ENCODE measurements around the gene CHCHD6.

The CHCHD6 gene, protein sequence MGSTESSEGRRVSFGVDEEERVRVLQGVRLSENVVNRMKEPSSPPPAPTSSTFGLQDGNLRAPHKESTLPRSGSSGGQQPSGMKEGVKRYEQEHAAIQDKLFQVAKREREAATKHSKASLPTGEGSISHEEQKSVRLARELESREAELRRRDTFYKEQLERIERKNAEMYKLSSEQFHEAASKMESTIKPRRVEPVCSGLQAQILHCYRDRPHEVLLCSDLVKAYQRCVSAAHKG

DNA sequence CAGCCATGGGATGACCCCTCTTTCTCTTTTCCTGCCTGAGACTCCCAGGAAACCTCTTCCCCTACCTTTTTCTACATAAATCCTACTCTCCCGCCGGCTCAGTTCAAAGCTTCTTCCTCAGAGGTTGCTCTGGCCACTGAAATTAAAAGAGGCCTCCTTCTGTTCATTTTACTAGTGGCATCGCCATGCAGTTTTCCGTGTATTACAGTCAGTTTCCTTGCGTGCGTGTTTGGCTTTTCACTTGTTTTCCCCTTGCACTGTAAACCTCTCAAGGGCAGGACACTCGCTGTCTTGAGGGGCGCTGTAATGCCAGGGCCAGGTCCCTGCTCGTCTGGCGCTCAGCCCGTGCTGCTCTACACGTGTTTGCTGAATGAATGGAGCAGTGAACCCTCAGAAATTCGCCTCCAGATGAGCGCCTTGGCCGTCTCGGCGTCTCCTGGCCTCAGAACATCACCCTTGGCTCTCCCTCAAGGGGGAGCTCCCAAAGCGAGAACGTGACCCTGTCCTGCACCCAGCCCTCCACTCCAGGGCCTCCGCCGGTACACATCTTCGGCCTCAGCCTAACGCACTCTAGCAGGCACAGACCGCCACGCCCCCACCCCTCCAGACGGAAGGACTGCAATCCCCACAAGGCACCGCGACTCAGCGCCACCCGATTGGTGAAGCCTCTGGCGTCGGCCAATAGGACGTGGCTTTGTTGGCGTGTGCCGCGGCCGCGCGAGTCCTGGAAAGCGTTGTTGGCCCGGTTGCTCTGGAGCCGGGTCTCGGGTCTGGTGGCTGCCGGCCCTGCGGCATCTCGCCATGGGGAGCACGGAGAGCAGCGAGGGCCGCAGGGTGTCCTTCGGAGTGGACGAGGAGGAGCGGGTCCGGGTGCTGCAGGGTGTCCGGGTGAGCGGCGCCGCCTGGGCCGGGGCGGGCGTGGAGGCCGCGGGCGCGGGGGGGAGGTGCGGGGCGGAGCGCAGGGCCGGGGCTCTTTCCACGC is at the start of gene CHCHD6:
TSS of gene CHCHD6 (plus strand) at position 729 of the 982 bp plus-strand sequence. CDS start at position 802, 73 bp downstream.
- peak; percentile 93 to 95 for DNase-seq (ENCODE audit: low read depth in 2 of 2)

DNA sequence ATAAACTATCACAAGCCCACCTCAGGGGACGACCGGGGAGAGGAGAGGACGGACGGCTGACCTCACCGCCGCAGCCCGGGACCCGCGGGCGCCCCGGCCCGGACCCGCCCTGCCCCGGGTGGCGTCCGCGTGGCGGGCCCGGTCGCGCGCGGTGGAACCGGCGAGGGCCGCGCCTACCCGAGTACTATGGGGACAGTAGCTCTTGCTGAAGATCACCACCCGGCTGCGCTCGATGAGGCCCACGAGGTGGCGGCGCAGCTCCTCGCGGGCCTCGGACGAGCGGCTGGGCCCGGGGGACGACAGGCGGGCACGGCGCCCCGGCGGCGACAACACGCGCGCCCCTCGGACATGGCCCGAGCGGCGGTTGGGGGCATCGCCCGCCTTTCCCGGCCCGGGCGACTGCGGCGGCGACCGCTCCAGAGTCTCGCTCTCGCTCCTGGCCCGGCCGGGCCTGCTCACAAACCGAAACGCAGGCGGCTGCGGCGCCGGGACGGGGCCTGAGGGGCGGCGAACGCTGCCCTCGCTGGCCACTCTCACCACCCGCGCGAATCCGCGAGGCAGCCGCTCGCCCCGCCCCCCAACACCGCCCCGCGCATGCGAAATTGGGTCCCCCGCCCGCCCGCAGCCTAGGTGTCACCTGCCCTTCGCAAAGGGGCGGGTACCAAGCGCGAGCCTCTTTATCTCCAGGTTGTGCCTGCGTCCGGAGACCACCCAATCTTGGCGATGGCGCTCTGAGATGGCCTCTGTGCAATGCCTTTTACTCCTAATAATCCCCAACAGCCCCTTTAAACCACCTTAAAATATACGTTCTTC is 49.3 kb upstream of the CHCHD6 start, which contains the start of gene TXNRD3:
TSS of gene TXNRD3 (minus strand) at position 554 of the 813 bp plus-strand sequence.
- DNase-seq (ENCODE audit: low read depth in 2 of 2): peak; percentile 58 to 80

DNA sequence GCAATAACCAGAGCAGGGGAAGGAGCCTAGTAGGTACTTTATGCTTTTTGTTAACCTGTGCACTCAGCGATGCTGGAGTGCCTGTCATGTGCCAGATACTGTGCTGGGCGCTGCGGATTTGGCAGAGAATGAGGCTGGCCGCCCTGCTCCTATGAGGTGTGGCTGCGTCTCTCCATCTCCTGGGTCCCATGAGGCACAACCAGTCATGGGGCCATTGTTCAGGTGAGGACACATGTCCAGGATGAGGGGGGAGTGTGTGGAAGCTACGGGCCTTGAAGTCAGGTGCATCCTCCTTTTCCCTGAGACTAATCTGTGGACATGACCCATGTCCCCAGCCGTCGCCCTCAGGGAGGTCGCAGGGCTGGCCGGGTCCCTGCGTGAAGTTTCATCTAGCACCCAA is 48.2 kb upstream of the CHCHD6 start:
- DNase-seq (ENCODE audit: low read depth in 2 of 2): no peak

DNA sequence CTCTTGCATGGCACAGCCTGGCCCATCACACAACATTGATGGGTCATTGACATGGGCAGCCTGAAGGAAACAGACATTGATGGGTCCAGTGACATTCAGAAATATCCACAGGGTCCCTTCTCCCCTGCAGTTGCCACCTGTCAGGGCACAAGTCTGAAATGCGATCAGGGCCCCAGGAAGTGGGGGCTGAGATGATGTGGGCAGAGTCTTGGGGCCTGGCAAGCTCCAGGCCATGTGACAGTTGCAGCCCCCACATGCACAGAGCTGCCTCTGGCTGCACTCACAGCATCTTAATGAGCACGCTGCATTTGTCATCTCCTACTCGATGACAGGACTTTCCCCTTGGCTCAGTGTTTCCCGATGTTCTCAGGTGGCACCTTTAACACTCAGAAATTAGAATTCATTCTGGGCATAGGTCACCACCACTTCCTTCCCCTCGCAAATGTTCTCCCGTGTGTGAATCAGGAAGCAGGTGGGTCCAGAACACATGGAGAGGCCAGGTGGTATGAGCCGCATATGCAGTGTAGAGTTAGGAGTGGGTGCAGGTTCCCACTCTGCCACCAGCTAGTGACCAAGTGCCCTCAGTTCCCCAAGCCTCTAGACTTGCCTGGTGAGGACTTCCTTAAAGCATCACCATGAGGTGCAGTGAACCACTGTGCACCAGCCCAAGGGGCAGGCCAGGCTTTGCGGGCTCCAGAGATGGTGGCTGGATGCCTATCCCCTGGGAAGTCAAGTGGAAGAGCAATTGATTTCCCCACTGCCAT is 47.5 kb upstream of the CHCHD6 start:
- DNase-seq (ENCODE audit: low read depth in 2 of 2): no peak

DNA sequence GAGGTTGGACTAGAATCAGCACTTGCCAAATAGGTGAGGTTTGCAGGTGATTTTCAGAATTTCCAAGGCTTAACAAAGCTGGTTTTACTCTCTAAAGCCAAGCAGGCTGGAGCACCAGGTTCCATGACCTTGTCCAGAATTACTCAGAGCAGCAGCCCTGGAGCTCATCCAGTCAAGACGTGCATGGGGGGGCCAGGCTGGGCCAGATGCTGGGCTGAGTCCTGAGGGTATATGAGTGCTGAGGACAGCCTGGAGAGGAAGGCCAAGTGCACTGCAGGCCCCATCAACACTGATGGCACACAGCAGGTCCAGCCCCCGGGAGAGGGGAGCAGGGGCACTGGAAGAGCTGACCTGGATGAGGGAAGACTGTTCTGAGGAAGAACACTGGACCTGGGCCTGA is 46.1 kb upstream of the CHCHD6 start:
- DNase-seq (ENCODE audit: low read depth in 2 of 2): no peak

DNA sequence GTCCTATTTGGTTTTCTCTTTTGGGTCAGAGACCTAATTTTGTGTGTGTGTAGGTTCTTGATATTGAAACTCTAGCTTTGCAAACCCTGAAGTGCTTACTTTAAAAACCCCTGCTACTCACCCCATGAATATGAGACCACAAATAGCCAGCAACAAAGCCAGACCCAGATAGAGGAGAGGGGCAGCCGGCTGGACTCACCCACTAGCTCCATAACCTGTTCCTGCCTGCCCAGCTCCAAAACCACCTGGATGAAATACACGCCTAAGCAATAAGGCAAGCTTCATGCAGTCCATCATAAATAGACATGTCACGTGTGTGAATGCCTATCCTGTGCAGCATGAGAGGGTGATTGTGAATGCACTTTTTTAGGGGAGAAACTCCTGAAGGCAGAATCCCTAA is 45.5 kb upstream of the CHCHD6 start:
- no peak for DNase-seq (ENCODE audit: low read depth in 2 of 2)

DNA sequence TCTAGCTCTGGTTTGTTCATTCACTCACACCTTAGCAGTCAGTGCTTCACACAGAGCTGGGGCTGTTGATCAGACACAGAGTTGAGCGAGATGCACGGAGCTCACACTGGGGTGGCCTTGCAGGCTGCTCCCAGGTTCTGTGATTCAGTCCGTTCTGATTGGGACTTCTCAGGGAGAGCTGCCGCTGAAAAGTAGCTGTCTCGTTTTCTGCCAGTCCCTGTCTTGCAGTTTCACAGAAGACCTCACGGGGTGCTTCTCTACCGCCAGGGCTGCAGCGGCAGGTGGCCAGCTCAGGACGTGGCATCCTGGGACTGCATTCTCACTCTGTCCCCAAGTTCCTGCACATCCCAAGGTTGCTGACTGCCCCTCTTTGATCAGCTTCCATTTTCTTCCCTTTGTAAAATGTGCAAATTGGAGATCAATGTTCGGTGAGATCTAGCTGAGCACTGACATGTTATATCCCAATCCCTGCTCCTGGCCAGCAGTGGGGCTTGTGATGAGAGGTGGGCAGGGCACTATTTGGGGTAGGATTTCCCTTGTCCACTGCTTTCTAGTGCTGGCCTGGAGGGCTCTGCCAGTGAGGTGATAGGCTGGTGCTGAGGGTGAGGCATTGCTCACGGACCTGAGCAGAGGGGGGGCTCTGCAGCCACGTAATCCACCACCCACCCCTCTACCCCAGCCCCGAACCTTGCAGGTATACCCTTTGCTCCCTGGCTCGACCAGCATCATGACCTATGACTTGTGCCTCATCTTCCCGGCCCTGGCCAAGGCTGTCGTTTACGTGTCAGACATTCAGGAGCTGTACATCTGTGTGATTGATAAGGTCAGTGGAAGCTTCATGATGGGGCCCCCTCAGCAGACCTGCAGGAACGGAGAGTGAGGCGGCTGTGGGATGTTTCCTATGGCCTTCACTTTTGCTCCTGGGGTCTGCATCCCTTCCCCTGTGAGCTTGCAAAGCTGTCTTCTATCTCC is 43.8 kb upstream of the CHCHD6 start:
- DNase-seq (ENCODE audit: low read depth in 2 of 2): no peak

DNA sequence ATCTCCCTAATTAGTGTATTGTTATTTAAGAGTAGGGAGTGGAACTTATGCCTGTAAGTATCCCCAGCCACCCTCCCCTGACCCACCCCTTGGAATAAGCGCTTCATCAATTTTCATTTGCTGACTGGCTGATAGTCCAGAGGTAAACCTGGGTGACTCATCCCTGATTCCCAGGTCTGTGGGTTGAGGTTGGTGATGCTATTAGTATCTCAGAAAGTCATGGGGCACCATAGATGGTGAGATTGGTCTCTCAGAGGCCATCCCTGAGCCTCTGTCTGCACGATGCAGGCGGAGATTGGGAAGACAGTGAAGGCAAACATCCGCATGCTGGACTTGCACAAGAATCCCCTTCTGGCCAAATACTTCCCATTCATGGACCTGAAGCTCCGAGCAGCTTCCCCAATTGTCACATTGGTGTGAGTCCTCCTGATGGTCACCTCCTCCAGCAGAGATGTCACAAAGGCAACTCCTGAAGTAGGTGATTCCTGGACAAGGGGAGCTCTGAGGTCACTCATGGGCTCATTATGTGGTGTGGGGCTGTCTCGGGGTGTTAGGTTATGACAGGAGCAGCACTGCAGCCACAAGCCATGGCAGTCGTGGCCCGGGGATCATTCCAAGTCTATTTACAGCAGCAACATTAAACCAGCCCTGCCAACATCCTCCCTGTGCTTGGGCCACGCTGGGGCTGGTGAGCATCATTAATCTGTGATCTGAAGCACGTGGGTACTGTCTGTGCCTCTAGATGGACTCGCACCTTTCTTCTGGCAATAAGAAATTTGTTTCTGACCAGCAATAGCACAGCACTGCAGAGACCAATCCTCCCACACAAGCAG is 42.3 kb upstream of the CHCHD6 start:
- no peak for DNase-seq (ENCODE audit: low read depth in 2 of 2)

DNA sequence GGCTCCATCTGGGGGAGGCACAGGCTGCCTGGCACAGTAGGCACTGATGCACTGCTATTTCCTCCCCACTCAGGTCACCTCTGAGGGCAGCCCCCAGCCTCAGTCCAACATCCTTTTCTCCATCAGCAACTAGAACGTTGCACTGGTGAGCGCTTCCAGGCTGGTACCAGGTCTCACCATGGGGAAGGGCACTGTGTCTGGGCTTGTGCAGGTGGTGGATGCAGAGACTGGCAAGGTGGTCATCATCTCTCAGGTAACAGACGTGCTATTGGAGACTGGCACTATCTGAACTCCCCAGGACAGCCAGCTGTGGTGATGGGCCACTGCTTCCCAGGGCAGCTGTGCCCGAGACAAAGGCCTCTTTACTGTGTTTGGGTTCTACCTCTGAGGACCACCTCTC is 40.8 kb upstream of the CHCHD6 start:
- DNase-seq (ENCODE audit: low read depth in 2 of 2): no peak

DNA sequence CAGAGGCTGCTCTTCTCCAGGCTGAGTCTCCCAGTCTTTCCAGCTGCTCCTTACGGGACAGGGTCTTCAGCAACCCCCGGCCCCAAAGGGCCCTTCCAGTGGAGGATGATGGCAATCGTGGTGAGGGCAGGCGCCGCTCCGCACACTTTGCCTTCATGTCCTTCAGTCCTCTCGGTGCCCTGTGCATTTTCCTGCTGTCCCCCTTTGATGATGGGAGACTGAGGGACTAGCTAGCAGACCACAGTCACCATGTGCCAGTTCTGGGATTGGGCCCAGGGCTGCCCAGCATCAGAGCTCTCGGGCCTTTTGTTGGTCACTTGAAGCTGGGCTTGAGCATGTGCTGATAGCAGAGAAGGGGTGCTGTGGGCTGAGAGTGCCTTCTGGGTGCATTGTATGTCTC is 40.3 kb upstream of the CHCHD6 start:
- DNase-seq (ENCODE audit: low read depth in 2 of 2): no peak

DNA sequence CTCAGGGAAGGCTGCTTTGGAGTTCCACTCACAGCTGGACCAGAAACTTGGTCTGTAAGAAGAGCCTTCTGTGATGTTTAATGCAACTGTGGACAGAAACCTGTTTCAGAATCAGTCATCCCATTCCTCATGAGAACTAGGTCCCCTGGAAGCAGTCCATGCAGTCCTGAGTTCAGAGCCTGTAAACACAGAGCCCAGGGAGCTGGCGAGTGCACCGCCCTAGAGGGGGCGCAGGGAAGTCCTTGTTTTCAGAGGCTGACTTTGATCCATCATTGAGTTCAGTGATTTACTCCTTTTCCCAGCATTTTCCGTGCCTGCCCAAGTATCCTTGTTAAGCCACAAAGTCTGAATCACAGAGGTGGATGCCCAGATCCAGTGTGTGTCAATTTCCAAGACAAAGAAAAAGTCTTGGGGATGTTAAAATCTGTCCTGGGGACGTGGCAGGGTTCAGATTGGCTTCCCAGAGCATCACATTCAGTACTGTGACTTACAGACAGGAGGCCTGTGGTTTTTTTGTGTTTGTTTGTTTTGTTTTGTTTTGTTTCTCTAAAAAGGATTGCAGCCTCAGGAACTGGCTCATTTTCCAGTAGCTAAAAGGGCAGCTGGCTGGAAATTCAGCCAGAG is 39.3 kb upstream of the CHCHD6 start:
- DNase-seq (ENCODE audit: low read depth in 2 of 2): no peak

DNA sequence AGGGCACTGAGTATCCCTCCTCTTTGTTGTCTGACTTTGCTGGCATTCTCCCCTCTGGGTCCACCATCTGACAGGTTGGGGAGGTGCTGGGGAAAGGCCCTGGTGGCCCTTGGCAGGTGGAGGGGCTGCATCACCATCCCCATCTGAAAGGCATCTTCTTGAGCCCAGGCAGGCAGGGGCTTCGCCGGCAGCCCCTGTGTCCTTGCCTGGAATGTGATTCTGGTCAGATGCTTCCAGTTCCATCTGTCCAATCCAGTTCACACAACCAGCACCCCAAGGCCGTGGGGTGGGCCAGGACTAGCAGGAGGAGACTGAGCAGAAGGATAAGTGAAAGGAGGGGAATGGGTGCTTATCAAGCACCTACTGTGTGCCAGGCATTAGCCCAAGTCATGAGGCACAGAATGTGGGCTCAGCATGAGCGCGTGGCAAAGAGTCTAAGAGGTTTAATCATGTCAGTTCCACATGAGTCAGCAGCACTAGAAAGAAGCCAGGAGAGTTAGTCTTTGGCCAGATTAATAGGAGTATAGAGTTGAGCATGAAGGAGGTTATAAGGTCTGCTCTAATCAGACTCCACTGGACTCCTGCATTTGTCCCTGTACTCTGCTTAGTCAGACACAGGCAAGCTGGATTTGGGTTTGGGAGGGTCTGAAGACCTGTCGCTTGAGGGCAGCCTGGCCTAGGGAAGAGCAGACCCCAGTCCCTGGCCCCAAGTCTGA is 38.7 kb upstream of the CHCHD6 start:
- no peak for DNase-seq (ENCODE audit: low read depth in 2 of 2)

DNA sequence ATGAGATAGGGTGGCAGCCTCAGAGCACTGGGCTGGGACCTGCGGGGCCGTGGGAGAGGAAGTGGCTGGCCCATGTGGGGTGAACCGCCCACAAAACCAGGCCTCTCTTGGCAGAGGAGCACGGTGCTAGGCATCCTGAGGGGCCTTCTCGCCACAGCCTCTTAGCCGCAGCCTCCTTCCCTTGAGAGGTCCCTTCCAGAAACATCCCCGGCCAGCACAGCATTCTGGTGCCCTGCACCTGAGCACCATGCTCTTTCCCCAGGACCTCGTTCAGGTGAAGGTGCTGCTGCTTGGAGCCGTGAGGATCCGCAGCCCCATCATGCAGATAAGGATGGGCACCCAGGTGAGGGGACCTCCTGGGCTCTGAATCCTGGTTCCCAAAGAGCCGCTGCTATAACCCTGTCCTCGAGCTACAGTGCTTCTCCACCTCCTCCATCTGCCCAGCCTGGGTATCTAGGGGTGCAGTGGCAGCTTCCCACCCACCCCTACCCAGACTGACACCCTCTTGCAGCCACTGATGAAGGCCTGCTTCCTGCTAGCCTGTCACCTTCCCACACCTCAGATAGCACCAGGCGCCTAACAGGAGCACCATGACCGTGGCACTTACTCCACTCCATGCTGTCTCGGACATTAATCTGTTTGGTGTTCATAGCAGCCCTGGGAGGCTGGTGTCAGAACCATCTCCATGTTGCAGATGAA is 37.9 kb upstream of the CHCHD6 start:
- DNase-seq (ENCODE audit: low read depth in 2 of 2): no peak

DNA sequence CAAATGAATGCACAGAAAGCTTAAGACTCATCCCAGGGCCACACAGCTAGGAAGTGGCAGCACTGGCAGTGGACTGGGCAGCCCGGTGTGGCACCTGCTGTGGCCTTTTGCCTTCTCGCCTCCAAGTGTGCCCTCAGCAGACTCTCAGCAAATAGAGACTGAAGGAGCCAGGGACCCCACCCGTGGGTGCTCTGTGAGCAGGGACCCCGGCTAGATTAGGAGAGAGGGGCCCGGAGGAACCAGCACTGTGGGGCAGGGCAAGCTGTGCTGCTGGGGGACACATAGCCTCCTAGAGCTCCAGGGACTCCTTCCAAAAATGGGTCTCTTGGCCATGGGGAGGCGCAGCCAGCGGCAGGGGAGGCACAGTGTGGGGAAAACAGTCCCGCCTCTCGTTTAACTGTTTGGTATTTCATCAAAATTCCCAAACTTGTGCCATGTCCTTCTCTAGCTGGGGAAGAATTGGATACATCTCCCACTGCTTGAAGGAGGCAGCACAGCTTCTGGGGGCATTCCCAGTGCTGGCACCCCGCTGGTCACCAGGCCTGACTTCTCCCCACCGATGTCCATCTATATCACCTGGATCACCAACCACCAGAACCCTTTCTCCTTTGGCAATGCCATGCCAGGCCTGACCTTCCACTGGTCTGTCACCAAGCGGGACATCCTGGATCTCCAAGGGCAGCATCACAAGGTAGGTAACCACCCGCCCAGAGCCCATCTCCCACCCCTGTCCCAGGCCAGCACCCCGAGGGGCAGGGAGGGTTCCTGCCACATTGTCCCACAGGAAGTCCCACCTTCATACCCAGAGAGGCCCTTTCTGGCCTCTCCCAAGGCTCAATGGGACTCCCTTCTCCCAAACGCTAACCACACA is 37.1 kb upstream of the CHCHD6 start:
- DNase-seq (ENCODE audit: low read depth in 2 of 2): no peak

DNA sequence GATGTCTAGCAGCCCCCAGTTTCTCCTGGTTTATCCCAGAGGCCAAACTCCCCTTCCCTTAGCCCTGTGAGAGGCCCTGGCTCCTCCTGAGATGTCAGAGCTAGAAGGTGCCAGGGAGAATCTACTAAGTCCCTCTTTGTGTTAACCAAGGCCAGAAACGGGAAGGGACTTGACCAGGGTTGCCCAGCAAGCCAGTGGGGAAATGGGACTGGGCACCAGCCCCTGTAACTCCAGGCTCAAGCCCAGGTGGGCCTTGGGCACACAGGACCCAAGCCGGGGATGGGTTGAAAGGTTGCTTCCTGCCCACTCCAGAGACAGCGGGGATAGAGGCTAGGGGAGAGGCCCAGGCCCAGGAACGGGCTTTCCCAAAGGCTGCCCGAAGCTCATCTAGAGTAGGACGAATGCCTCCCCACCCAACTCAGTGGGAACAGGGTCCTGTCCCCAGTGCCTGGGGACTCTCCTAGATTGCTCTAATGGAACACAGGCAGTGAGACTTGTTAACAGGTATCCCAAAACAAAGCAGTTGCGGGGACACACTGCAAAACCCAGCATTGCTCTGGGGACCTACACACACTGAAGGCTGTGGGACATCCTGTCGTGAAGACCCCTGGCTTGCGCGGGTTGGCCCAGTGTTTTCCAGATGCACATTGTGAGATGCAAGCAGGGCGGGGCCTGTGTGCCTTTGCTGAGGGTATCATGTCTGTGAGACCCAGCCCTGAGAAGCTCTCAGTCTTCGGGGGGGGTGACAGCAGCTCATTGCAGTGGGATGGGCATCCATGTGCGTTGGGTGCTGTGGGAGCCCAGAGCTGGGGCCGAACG is 36.2 kb upstream of the CHCHD6 start:
- no peak for DNase-seq (ENCODE audit: low read depth in 2 of 2)
